Measurements from ENCODE around the gene KCNK1. TPM values are rescaled to one million over a fixed set of nuclear protein-coding genes. Genes with fewer than 3 reads are reported as not detected.

Gene KCNK1
- total and polyA plus RNA-seq, 2 of the 4 experiments (the other 2 are of a cell fraction): 0.90 to 1.6 TPM

- POLR2A ChIA-PET (ENCODE audit: unreplicated experiment): no interaction called here
- no peaks in the 10 kb centered on the region for H3K9me1 ChIP-seq (ENCODE audit: insufficient read depth, low read length)
- H3K9me3 ChIP-seq (ENCODE audit: control insufficient read depth, insufficient read depth, low read length): 0 out of 2 replicates have a peak, but pooled peaks cover 2% of the 10 kb centered on the region
These were observed 38.5 kb upstream of the KCNK1 start for GRCh38 chr1:233575450-233575849.

More at GRCh38 chr1:233575450-233575849, 38.5 kb upstream of the KCNK1 start:
- no peak overlapping the region for H3K27ac ChIP-seq (ENCODE audit: insufficient read depth, low read length)
- no peak overlapping the region for H3K4ac ChIP-seq (ENCODE audit: low read depth, low read length)
- H3K79me1 ChIP-seq (ENCODE audit: low read depth in 1 of 2, low read length in 2 of 2): no peaks in the 10 kb centered on the region
- no peaks in the 10 kb centered on the region for H3K4me1 ChIP-seq (ENCODE audit: control insufficient read depth, insufficient read depth, low read length)
- in situ Hi-C loops (cut with MboI; ENCODE audit: low sequenced_read_pairs) (no loop called here), intact Hi-C loops (cut with micrococcal nuclease) (no loop called here), dilution Hi-C loops (cut with HindIII; ENCODE audit: low sequenced_read_pairs, unreplicated experiment) (no loop called here)
- H3K4me3 ChIP-seq (ENCODE audit: insufficient read depth, low read depth, low read length): no peak overlapping the region
- no peak overlapping the region for H2BK5ac ChIP-seq (ENCODE audit: low read depth, low read length, poor library complexity, severe bottlenecking)
- no peak overlapping the region for H2BK120ac ChIP-seq (ENCODE audit: low read depth, low read length)
- CTCF ChIA-PET: no interaction called here
- ATAC-seq (ENCODE audit: low read depth) (no peak), DNase-seq (no peak)
- H3K14ac ChIP-seq (replicated peaks; ENCODE audit: low read depth, low read length): no peak overlapping the region
- H4K8ac ChIP-seq (ENCODE audit: low read depth in 2 of 2, low read length in 2 of 2): no peak overlapping the region
- TF ChIP-seq RFX5 (IDR thresholded peaks at IDR 0.05; ENCODE audit: low read depth, low read length) (no peak), CTCF (conservative IDR thresholded peaks at IDR 0.05; ENCODE audit: low read depth, low read length) (no peak), BHLHE40 (IDR thresholded peaks at IDR 0.05; ENCODE audit: low read depth, low read length) (no peak), CEBPB (IDR thresholded peaks at IDR 0.05; ENCODE audit: low read depth, low read length) (no peak), USF2 (IDR thresholded peaks at IDR 0.05; ENCODE audit: low read depth, low read length) (no peak)
- no CpG with 5 or more reads among the region's 5 CpGs for WGBS, 2 experiments (ENCODE audit: extremely low coverage in 2 of 2, insufficient read length in 1 of 2)
- no peak overlapping the region for H4K91ac ChIP-seq (ENCODE audit: insufficient read depth, low read depth, low read length)
- no peak overlapping the region for H3K9ac ChIP-seq (ENCODE audit: low read depth, low read length)
- H2AFZ ChIP-seq (replicated peaks; ENCODE audit: low read length, poor library complexity): no peak overlapping the region
- no peak overlapping the region for H2BK15ac ChIP-seq (ENCODE audit: low read depth, low read length)
- H3K56ac ChIP-seq (ENCODE audit: extremely low read depth, insufficient read depth, low read length): no peak overlapping the region
- H3K36me3 ChIP-seq (ENCODE audit: control insufficient read depth, insufficient read depth, low read length): no peaks in the 10 kb centered on the region
- no peak overlapping the region for H2AK9ac ChIP-seq (replicated peaks; ENCODE audit: low read depth, low read length, poor library complexity)
- no peaks in the 10 kb centered on the region for H4K20me1 ChIP-seq (ENCODE audit: insufficient read depth, low read length)
- no peaks in the 10 kb centered on the region for H3K27me3 ChIP-seq (ENCODE audit: control insufficient read depth, insufficient read depth, low read length)
- H2BK20ac ChIP-seq (ENCODE audit: low read depth, low read length): no peak overlapping the region
- H3K18ac ChIP-seq (ENCODE audit: low read depth, low read length): no peak overlapping the region
- BruUV-seq (replicated peaks): no TSS peak
- no peak overlapping the region for H3K4me2 ChIP-seq (ENCODE audit: low read depth, low read length)
- no peak overlapping the region for H3K23ac ChIP-seq (ENCODE audit: low read depth, low read length)
- H2AK5ac ChIP-seq (ENCODE audit: low read depth, low read length): no peak overlapping the region
- no peak overlapping the region for H4K5ac ChIP-seq (ENCODE audit: low read depth, low read length)

All from IMR-90 (cell line).